Measurements from ENCODE around the gene RPL28. TPM values are rescaled to one million over a fixed set of nuclear protein-coding genes. Genes with fewer than 3 reads are reported as not detected.
"Not testable (repeated sequence)": the region's sequence is repeated elsewhere in the genome, so short reads cannot be mapped to it uniquely, and the experiment has no call there.

Gene RPL28
- total RNA-seq, 2 donors from 2014 or later: 113 to 268 TPM

DNA sequence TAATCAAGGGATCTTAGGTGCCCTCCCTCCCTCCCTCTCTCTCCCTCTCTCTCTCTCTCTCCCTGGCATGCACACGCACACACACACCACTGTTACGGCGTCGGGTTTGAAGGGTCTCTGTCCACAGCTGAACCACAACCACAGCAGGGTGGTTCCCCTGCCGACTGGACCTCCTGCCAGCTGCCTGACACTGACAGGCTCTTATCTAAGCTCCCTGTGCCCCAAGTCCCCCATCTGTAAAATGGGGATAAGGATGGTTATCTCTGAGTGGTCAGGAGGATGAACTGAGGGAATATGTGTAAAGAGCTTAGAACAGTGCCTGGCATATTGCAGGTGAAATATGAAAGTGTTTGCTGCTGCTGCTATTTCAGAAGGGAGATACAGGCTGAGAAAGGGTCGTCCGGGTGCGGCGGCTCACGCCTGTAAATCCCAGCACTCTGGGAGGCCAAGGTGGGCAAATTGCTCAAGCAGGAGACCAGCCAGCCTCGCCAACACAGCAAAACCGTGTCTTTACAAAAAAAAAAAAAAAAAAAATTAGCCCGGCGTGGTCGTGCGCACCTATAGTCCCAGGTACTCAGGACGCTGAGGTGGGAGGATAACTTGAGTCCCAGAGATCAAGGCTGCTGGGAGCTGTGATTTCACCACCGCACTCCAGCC lies 58.2 kb downstream of the RPL28 start:
- Histone ChIP-seq H3K9me3 (no peaks in the 10 kb centered on the region), H3K36me3 (replicated peaks in 1 of 2; ENCODE audit: insufficient read depth in 1 of 2, low read depth in 2 of 2) (no peaks in the 10 kb centered on the region), H3K4me1 (no peaks in the 10 kb centered on the region), H3K4me3 (no peak overlapping the region), H3K27ac (no peak overlapping the region), H3K27me3 (peaks cover 0 to 20% of the 10 kb centered on the region in 2 donors)
- 22 to 23% methylated on average over 18 of the region's 18 CpGs for WGBS, 2 donors
- TF ChIP-seq POLR2A (IDR thresholded peaks at IDR 0.05): no peak
- TF ChIP-seq, protein P1, sequence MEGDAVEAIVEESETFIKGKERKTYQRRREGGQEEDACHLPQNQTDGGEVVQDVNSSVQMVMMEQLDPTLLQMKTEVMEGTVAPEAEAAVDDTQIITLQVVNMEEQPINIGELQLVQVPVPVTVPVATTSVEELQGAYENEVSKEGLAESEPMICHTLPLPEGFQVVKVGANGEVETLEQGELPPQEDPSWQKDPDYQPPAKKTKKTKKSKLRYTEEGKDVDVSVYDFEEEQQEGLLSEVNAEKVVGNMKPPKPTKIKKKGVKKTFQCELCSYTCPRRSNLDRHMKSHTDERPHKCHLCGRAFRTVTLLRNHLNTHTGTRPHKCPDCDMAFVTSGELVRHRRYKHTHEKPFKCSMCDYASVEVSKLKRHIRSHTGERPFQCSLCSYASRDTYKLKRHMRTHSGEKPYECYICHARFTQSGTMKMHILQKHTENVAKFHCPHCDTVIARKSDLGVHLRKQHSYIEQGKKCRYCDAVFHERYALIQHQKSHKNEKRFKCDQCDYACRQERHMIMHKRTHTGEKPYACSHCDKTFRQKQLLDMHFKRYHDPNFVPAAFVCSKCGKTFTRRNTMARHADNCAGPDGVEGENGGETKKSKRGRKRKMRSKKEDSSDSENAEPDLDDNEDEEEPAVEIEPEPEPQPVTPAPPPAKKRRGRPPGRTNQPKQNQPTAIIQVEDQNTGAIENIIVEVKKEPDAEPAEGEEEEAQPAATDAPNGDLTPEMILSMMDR (IDR thresholded peaks at IDR 0.05): no peak
- ATAC-seq: no peak
- intact Hi-C loops (cut with DNase I): no loop called here
- no peak for DNase-seq

DNA sequence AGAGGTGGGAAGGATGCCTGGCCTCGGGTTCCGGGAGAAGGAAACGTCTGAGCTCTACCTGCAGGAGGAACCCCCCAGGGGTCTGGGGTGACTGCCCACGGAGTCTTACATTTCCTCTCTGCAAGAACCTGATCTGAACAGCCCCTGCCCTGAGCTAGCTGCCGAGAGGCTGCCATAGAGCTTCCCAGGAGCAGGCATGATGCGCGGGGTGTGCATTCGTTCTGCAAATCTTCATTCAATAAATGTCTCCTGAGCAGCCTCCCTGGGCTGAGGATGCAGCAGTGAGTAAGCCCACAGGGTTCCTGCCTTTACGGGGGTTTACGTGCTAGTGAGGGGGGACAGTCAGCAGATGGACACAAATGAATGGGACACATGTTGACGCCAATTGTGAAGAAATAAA lies 58.9 kb downstream of the RPL28 start:
- intact Hi-C loops (cut with DNase I): no loop called here
- Histone ChIP-seq H3K4me1 (no peaks in the 10 kb centered on the region), H3K4me3 (no peak overlapping the region), H3K9me3 (no peaks in the 10 kb centered on the region), H3K27me3 (peaks cover 0 to 20% of the 10 kb centered on the region in 2 donors), H3K36me3 (replicated peaks in 1 of 2; ENCODE audit: insufficient read depth in 1 of 2, low read depth in 2 of 2) (no peaks in the 10 kb centered on the region), H3K27ac (no peak overlapping the region)
- TF ChIP-seq, protein P1 (IDR thresholded peaks at IDR 0.05): no peak
- no peak for TF ChIP-seq POLR2A (IDR thresholded peaks at IDR 0.05)
- WGBS, 2 donors: 25 to 27% methylated on average over 6 to 11 of the region's 11 CpGs
- no peak for ATAC-seq
- DNase-seq: no peak

DNA sequence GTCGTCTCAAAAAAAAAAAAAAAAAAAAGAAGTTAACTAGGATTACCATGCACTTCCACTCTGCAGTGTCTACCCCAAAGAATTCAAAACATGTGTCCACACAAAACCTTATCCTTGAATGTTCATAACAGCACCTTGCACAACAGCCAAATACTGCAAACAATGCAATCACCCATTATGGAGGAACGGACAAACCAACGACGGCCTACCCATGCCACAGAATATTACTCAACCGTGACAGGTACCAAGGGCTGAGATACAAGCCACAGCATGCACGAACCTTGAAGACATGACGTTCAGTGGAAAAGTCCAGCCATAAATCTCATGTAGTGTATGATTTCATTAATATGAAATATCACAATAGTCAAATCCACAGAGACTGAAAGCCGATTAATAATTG lies 60.3 kb downstream of the RPL28 start:
- no peak for TF ChIP-seq POLR2A (IDR thresholded peaks at IDR 0.05)
- no peak for DNase-seq
- no peaks in the 10 kb centered on the region for H3K36me3 ChIP-seq (replicated peaks in 1 of 2; ENCODE audit: insufficient read depth in 1 of 2, low read depth in 2 of 2)
- ATAC-seq: no peak
- H3K27me3 ChIP-seq: peaks cover 0 to 9% of the 10 kb centered on the region in 2 donors
- no peaks in the 10 kb centered on the region for H3K9me3 ChIP-seq
- no peak overlapping the region for H3K4me3 ChIP-seq
- 34 to 51% methylated on average over 8 of the region's 8 CpGs for WGBS, 2 donors
- no peak overlapping the region for H3K27ac ChIP-seq
- H3K4me1 ChIP-seq: no peaks in the 10 kb centered on the region
- intact Hi-C loops (cut with DNase I): no loop called here

DNA sequence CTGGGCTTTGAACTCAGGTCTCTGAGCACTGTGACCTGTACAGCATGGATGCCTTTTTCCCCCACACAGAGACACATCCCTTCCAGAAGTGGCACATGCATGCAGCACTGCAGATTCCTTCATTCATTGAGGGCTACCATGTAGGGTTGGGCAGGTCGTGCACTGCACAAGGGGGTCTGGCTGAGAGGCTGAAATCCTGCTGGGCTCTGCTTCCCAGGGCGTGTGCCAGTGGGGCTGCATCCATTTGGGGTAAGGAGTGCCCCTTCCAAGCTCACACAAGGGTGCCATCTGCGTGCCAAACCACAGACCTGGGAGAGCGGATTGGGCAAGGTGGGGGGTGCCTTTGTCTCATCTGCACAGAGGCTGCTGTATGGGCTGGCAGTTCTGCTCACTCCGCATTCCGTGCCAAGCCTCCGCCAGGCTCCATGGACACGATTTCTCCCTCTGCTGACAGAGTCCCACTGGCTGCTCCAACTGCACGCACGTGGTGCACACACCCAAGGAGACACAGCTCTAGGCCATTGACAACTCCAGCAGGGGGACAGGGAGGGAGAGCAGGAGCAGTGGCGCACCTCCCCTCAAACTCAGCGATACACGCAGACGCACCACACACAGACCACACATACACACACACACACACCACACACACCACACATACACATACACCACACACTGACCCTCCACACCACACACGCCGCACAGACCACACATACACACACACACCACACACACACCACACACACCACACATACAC lies 61.9 kb downstream of the RPL28 start:
- Histone ChIP-seq H3K36me3 (replicated peaks in 1 of 2; ENCODE audit: insufficient read depth in 1 of 2, low read depth in 2 of 2) (no peaks in the 10 kb centered on the region), H3K9me3 (no peaks in the 10 kb centered on the region), H3K4me3 (no peak overlapping the region), H3K27ac (no peak overlapping the region), H3K4me1 (peaks cover 14% of the 10 kb centered on the region), H3K27me3 (peaks cover 0 to 13% of the 10 kb centered on the region in 2 donors)
- WGBS, 2 donors: 24 to 37% methylated on average over 7 to 16 of the region's 16 CpGs
- ATAC-seq: no peak
- TF ChIP-seq, protein P1 (IDR thresholded peaks at IDR 0.05): no peak
- TF ChIP-seq POLR2A (IDR thresholded peaks at IDR 0.05): no peak
- intact Hi-C loops (cut with DNase I): no loop called here
- peak in 1 of 4 donors; percentile 25 for DNase-seq

DNA sequence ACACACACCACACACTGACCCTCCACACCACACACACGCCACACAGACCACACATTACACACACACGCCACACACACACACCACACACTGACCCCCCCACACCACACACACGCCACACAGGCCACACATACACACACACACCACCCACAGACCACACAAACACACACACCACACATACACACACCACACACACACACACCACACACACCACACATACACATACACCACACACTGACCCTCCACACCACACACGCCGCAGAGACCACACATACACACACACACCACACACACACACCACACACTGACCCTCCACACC lies 62.4 kb downstream of the RPL28 start:
- ATAC-seq: not testable (repeated sequence)

More for the DNA sequence above, 62.4 kb downstream of the RPL28 start:
- 77 to 83% methylated on average over 5 of the region's 5 CpGs for WGBS, 2 donors
- peaks cover 18% of the 10 kb centered on the region for H3K4me1 ChIP-seq
- H3K36me3 ChIP-seq (replicated peaks in 1 of 2; ENCODE audit: insufficient read depth in 1 of 2, low read depth in 2 of 2); intact Hi-C loops (cut with DNase I); H3K4me3 ChIP-seq; H3K27ac ChIP-seq; H3K9me3 ChIP-seq; DNase-seq: not testable (repeated sequence)
- H3K27me3 ChIP-seq: peaks cover 0 to 14% of the 10 kb centered on the region in 2 donors
